CD4-positive, alpha-beta T cell treated with Interferon alpha-2 for 1 hour (primary cell): Measurements from ENCODE around the gene ARFGEF2.
"Not testable (repeated sequence)": the region's sequence is repeated elsewhere in the genome, so short reads cannot be mapped to it uniquely, and the experiment has no call there.

Experiments
- DNase-seq, 2 donors: peaks; one replicate each; pipeline ENCODE4 v3.0.0-alpha.2; 2020 to 2022

Gene ARFGEF2

GRCh38 chr20:48921168-48921882 lies at the start of gene ARFGEF2:
TSS of gene ARFGEF2 (plus strand) at chr20:48921711. CDS start at chr20:48921890, 179 bp downstream.
- DNase-seq: peak; percentile 91 to 94

- DNase-seq: no peak
Observed at GRCh38 chr20:48875233-48875913, 46.1 kb upstream of the ARFGEF2 start.

- DNase-seq: no peak
Observed at GRCh38 chr20:48875914-48876240, 45.6 kb upstream of the ARFGEF2 start.

GRCh38 chr20:48877304-48877703 lies 44.2 kb upstream of the ARFGEF2 start:
- no peak for DNase-seq

- DNase-seq: no peak
Observed at GRCh38 chr20:48878534-48879248, 42.8 kb upstream of the ARFGEF2 start.

GRCh38 chr20:48879612-48880245 lies 41.8 kb upstream of the ARFGEF2 start:
- no peak for DNase-seq

GRCh38 chr20:48880331-48880730 lies 41.2 kb upstream of the ARFGEF2 start:
- no peak for DNase-seq

GRCh38 chr20:48880981-48881657 lies 40.4 kb upstream of the ARFGEF2 start:
- DNase-seq: no peak

GRCh38 chr20:48885237-48885636 lies 36.3 kb upstream of the ARFGEF2 start:
- no peak for DNase-seq

- no peak for DNase-seq
Observed at GRCh38 chr20:48886194-48886593, 35.3 kb upstream of the ARFGEF2 start.

GRCh38 chr20:48886811-48887210 lies 34.7 kb upstream of the ARFGEF2 start:
- no peak for DNase-seq

- DNase-seq: not testable (repeated sequence)
Observed at GRCh38 chr20:48888517-48888916, 33.0 kb upstream of the ARFGEF2 start.

- DNase-seq: no peak
Observed at GRCh38 chr20:48889140-48889790, 32.2 kb upstream of the ARFGEF2 start.

GRCh38 chr20:48891235-48892048 lies 30.1 kb upstream of the ARFGEF2 start:
- no peak for DNase-seq

GRCh38 chr20:48892049-48892470 lies 29.5 kb upstream of the ARFGEF2 start:
- no peak for DNase-seq

GRCh38 chr20:48892891-48893290 lies 28.6 kb upstream of the ARFGEF2 start:
- no peak for DNase-seq

- DNase-seq: no peak
Observed at GRCh38 chr20:48893374-48893773, 28.1 kb upstream of the ARFGEF2 start.

GRCh38 chr20:48897305-48898010 lies 24.1 kb upstream of the ARFGEF2 start:
- no peak for DNase-seq

GRCh38 chr20:48898210-48898609 lies 23.3 kb upstream of the ARFGEF2 start:
- DNase-seq: no peak

- no peak for DNase-seq
Observed at GRCh38 chr20:48898896-48899530, 22.5 kb upstream of the ARFGEF2 start.
